ENCODE results near the gene COPA. TPM values are rescaled to one million over a fixed set of nuclear protein-coding genes. Genes with fewer than 3 reads are reported as not detected.
A peak's percentile ranks its signal among the peaks of the same experiment; 100 is the strongest.

Gene COPA
- total RNA-seq, 1 donor from 2014 or later: 281 TPM

- H4K20me1 ChIP-seq (ENCODE audit: insufficient read depth, low read length): peaks cover 61% of the 10 kb centered on the region
Observed at GRCh38 chr1:160257411-160258015, 85.5 kb downstream of the COPA start.

GRCh38 chr1:160256396-160257046 lies 86.5 kb downstream of the COPA start:
- Mint-ChIP-seq H3K4me1 (ENCODE audit: low read depth, unreplicated experiment) (peaks cover 33% of the 10 kb centered on the region), H3K9me3 (ENCODE audit: unreplicated experiment) (no peaks in the 10 kb centered on the region), H3K36me3 (ENCODE audit: low read depth, unreplicated experiment) (peaks cover 5% of the 10 kb centered on the region), H3K27me3 (ENCODE audit: low read depth, unreplicated experiment) (no peaks in the 10 kb centered on the region), H3K4me3 (ENCODE audit: unreplicated experiment) (no peak overlapping the region), H3K27ac (ENCODE audit: unreplicated experiment) (peak overlapping the region; percentile 62)
- Histone ChIP-seq H3K4me3 (ENCODE audit: insufficient read depth, low read depth, low read length) (no peak overlapping the region), H3K27me3 (ENCODE audit: insufficient read depth, low read length) (no peaks in the 10 kb centered on the region), H3K4me2 (ENCODE audit: low read length) (peak overlapping the region; percentile 32), H3K4me1 (ENCODE audit: insufficient read depth, low read length) (peaks cover 27% of the 10 kb centered on the region), H3K9me3 (ENCODE audit: insufficient read depth, low read depth, low read length) (no peaks in the 10 kb centered on the region), H4K20me1 (ENCODE audit: insufficient read depth, low read length) (peaks cover 70% of the 10 kb centered on the region), H3K27ac (ENCODE audit: low read depth, low read length) (no peak overlapping the region), H3K36me3 (ENCODE audit: insufficient read depth, low read length) (no peaks in the 10 kb centered on the region), H3K79me2 (ENCODE audit: insufficient read depth, low read length) (peaks cover 66% of the 10 kb centered on the region), H2AFZ (ENCODE audit: low read depth, low read length) (no peak overlapping the region), H3K9ac (ENCODE audit: low read length) (no peak overlapping the region)
- DNase-seq (ENCODE audit: low read depth) (peak; percentile 87), FAIRE-seq (peak; percentile 32)
- TF ChIP-seq CTCF (IDR thresholded peaks at IDR 0.05; ENCODE audit: insufficient read depth, low read depth, low read length) (no peak), EZH2 (IDR thresholded peaks at IDR 0.05; ENCODE audit: insufficient read depth, low read length) (no peak)

More at GRCh38 chr1:160257411-160258015, 85.5 kb downstream of the COPA start:
- Mint-ChIP-seq H3K4me3 (ENCODE audit: unreplicated experiment) (no peak overlapping the region), H3K27me3 (ENCODE audit: low read depth, unreplicated experiment) (no peaks in the 10 kb centered on the region), H3K27ac (ENCODE audit: unreplicated experiment) (no peak overlapping the region), H3K9me3 (ENCODE audit: unreplicated experiment) (no peaks in the 10 kb centered on the region), H3K4me1 (ENCODE audit: low read depth, unreplicated experiment) (peaks cover 31% of the 10 kb centered on the region), H3K36me3 (ENCODE audit: low read depth, unreplicated experiment) (peaks cover 5% of the 10 kb centered on the region)
- Histone ChIP-seq H2AFZ (ENCODE audit: low read depth, low read length) (no peak overlapping the region), H3K4me1 (ENCODE audit: insufficient read depth, low read length) (peaks cover 27% of the 10 kb centered on the region), H3K4me3 (ENCODE audit: insufficient read depth, low read depth, low read length) (no peak overlapping the region), H3K4me2 (ENCODE audit: low read length) (peak overlapping the region; percentile 32), H3K27me3 (ENCODE audit: insufficient read depth, low read length) (no peaks in the 10 kb centered on the region), H3K27ac (ENCODE audit: low read depth, low read length) (no peak overlapping the region), H3K79me2 (ENCODE audit: insufficient read depth, low read length) (peaks cover 65% of the 10 kb centered on the region), H3K9ac (ENCODE audit: low read length) (no peak overlapping the region), H3K36me3 (ENCODE audit: insufficient read depth, low read length) (no peaks in the 10 kb centered on the region), H3K9me3 (ENCODE audit: insufficient read depth, low read depth, low read length) (no peaks in the 10 kb centered on the region)
- FAIRE-seq (no peak), DNase-seq (ENCODE audit: low read depth) (no peak)
- no peak for TF ChIP-seq EZH2 (IDR thresholded peaks at IDR 0.05; ENCODE audit: insufficient read depth, low read length)
- no peak for TF ChIP-seq CTCF (IDR thresholded peaks at IDR 0.05; ENCODE audit: insufficient read depth, low read depth, low read length)
